A549 (cell line): Measurements from ENCODE around the gene VPS41. TPM values are rescaled to one million over a fixed set of nuclear protein-coding genes. Genes with fewer than 3 reads are reported as not detected.
A peak's percentile ranks its signal among the peaks of the same experiment; 100 is the strongest.

ENCODE experiments used
- ATAC-seq, 2 experiments: fragments of 200-7000 bp in 1 of 2; fragments of >200 bp in 1 of 2; cut with Nextera tagmentation in 1 of 2; cut with Tn5 transposase in 1 of 2; 3 replicates each; pipeline versions ENCODE4 v1.8.0 to v1.9.1; 2018 to 2020; ENCODE audit warnings: mild to moderate bottlenecking in 1 of 2, moderate library complexity in 1 of 2
- CTCF ChIA-PET: fragments of 300-600 bp; sonication (Branson Sonifier 250); formaldehyde crosslinking; extraction: SDS; loops from one replicate; lab custom pipeline; 2021; ENCODE audit warnings: antibody characterized with exemption, inconsistent platforms; lab: Yijun Ruan, JAX
- POLR2A ChIA-PET: fragments of 350-600 bp; formaldehyde crosslinking; extraction: SDS; loops from one replicate; lab custom pipeline; 2021; ENCODE audit warnings: antibody characterized with exemption, inconsistent platforms; lab: Yijun Ruan, JAX
- DNase-seq, 2 experiments: peaks; one replicate each; pipeline versions ENCODE4 v3.0.0 to v3.0.0-alpha.2; 2011 to 2016; ENCODE audit warnings: low read depth in 1 of 2, low spot score in 1 of 2
- FAIRE-seq: peaks from 2 replicates; lab custom pipeline; 2011; peaks lifted over from hg19 to GRCh38; lab: Jason Lieb, UNC
- H3K27ac ChIP-seq, 2 experiments: fragments of >200 bp; sonication (Bioruptor Twin); formaldehyde crosslinking; 3 replicates each; pipeline ENCODE4 v1.5.1; 2016 to 2017
- H3K4me1 ChIP-seq: fragments of >200 bp; sonication (Bioruptor Twin); formaldehyde crosslinking; 3 replicates; pipeline ENCODE4 v1.6.1; 2016
- H3K4me2 ChIP-seq: fragments of >200 bp; sonication (Bioruptor Twin); formaldehyde crosslinking; 3 replicates; pipeline ENCODE4 v1.6.1; 2016
- H3K4me3 ChIP-seq: fragments of >200 bp; sonication (Bioruptor Twin); formaldehyde crosslinking; 3 replicates; pipeline ENCODE4 v1.5.1; 2016
- H3K9me3 ChIP-seq: fragments of >200 bp; sonication (Bioruptor Twin); formaldehyde crosslinking; 3 replicates; pipeline ENCODE4 v1.6.1; 2016
- ATOH8 ChIP-seq: fragments of 250-450 bp; sonication (Bioruptor Pico); IDR thresholded peaks from 2 replicates; pipeline ENCODE4 v1.5.0; 2020; ENCODE audit warnings: low read depth, mild to moderate bottlenecking, moderate library complexity
- BCL3 ChIP-seq: fragments of >200 bp; sonication (Bioruptor Twin); formaldehyde crosslinking; IDR thresholded peaks from 3 replicates; pipeline ENCODE4 v1.6.1; 2016
- BHLHE40 ChIP-seq: IDR thresholded peaks from 2 replicates; pipeline ENCODE4 v1.6.1; 2012; ENCODE audit warnings: low read depth, low read length, inconsistent platforms
- CBX8 ChIP-seq: fragments of 200-600 bp; sonication (generic); IDR thresholded peaks from 2 replicates; pipeline ENCODE4 v1.6.1; 2016
- CHD4 ChIP-seq: fragments of 200-600 bp; sonication (generic); IDR thresholded peaks from 2 replicates; pipeline ENCODE4 v1.6.1; 2016; ENCODE audit warnings: antibody characterized with exemption, mild to moderate bottlenecking, borderline replicate concordance
- CTCF ChIP-seq: fragments of >200 bp; sonication (Bioruptor Twin); formaldehyde crosslinking; IDR thresholded peaks from 3 replicates; pipeline ENCODE4 v1.5.1; 2016
- E2F6 ChIP-seq: IDR thresholded peaks from 2 replicates; pipeline ENCODE4 v1.6.1; 2012; ENCODE audit warnings: low read depth, borderline replicate concordance
- EHF ChIP-seq: fragments of 250-450 bp; sonication (Bioruptor Pico); IDR thresholded peaks from 2 replicates; pipeline ENCODE4 v1.5.0; 2020; ENCODE audit warnings: mild to moderate bottlenecking
- EHMT2 ChIP-seq: fragments of 200-600 bp; sonication (generic); IDR thresholded peaks from 2 replicates; pipeline ENCODE4 v1.6.1; 2016; ENCODE audit warnings: antibody characterized with exemption, low read depth, mild to moderate bottlenecking, moderate library complexity
- FOSB ChIP-seq: fragments of 250-450 bp; sonication (Bioruptor Pico); IDR thresholded peaks from 2 replicates; pipeline ENCODE4 v1.5.0; 2020; ENCODE audit warnings: mild to moderate bottlenecking, moderate library complexity
- FOXS1 ChIP-seq: fragments of 250-450 bp; sonication (Bioruptor Pico); IDR thresholded peaks from 2 replicates; pipeline ENCODE4 v1.5.0; 2020; ENCODE audit warnings: mild to moderate bottlenecking, moderate library complexity
- HDAC2 ChIP-seq: fragments of 200-600 bp; sonication (generic); IDR thresholded peaks from 2 replicates; pipeline ENCODE4 v1.6.1; 2016
- JUNB ChIP-seq: fragments of >200 bp; sonication (Bioruptor Twin); formaldehyde crosslinking; IDR thresholded peaks from 2 replicates; pipeline ENCODE4 v1.6.1; 2016
- KDM5A ChIP-seq: fragments of 200-600 bp; sonication (generic); IDR thresholded peaks from 2 replicates; pipeline ENCODE4 v1.6.1; 2016; ENCODE audit warnings: antibody characterized with exemption, mild to moderate bottlenecking
- MAFK ChIP-seq: fragments of 450-650 bp; IDR thresholded peaks from 2 replicates; pipeline ENCODE4 v1.6.1; 2014; ENCODE audit not compliant: partially characterized antibody
- MAX ChIP-seq: IDR thresholded peaks from 2 replicates; pipeline ENCODE4 v1.6.1; 2012
- MYC ChIP-seq: IDR thresholded peaks from 2 replicates; pipeline ENCODE4 v1.6.1; 2012; ENCODE audit warnings: mild to moderate bottlenecking, inconsistent platforms, low read length, improper control_type of control experiment, borderline replicate concordance
- NFE2L2 ChIP-seq: fragments of 150-350 bp; conservative IDR thresholded peaks from 2 replicates; pipeline ENCODE4 v1.6.1; 2014; ENCODE audit warnings: low read length
- NPAS2 ChIP-seq: fragments of 250-450 bp; sonication (Bioruptor Pico); IDR thresholded peaks from 2 replicates; pipeline ENCODE4 v1.8.0; 2022; ENCODE audit warnings: mild to moderate bottlenecking, moderate library complexity, borderline replicate concordance
- REST ChIP-seq: fragments of 200-600 bp; sonication (generic); IDR thresholded peaks from 2 replicates; pipeline ENCODE4 v1.6.1; 2016; ENCODE audit warnings: antibody characterized with exemption, mild to moderate bottlenecking, moderate library complexity
- SMC3 ChIP-seq: fragments of >200 bp; sonication (Bioruptor Twin); formaldehyde crosslinking; IDR thresholded peaks from 3 replicates; pipeline ENCODE4 v1.6.1; 2018; ENCODE audit warnings: inconsistent platforms
- SREBF2 ChIP-seq: fragments of 450-650 bp; IDR thresholded peaks from 2 replicates; pipeline ENCODE4 v1.6.1; 2014; ENCODE audit warnings: mild to moderate bottlenecking, moderate library complexity
- USF2 ChIP-seq: fragments of 450-650 bp; IDR thresholded peaks from 2 replicates; pipeline ENCODE4 v1.6.1; 2014; ENCODE audit warnings: antibody characterized with exemption
- ZC3H11A ChIP-seq: fragments of 450-650 bp; IDR thresholded peaks from 2 replicates; pipeline ENCODE4 v1.6.1; 2014; ENCODE audit warnings: antibody characterized with exemption, mild to moderate bottlenecking
- WGBS: methylation state at CpG from one replicate; pipeline ENCODE4 v1.1.6; 2017; ENCODE audit errors: missing lambda C conversion rate; 5-methylcytosine and 5-hydroxymethylcytosine counted together
- polyA plus RNA-seq, 4 experiments: library from polyadenylated mRNA; depleted of rRNA in 3 of 4; stranded (reverse); fragments of >200 nt; fragmentation: RNase III in 1 of 4; extraction: RNeasy Plus Mini Kit Qiagen cat#74134 plus additional on column Dnase treatment in 1 of 4; gene quantifications; 2 replicates in 3 of 4; 3 replicates in 1 of 4; pipeline ENCODE4 v1.2.3, GENCODE V29; 2011 to 2017

Gene VPS41
- polyA plus RNA-seq, 2 of the 4 experiments (the other 2 are of a cell fraction) = 24.6 to 59.9 TPM

GRCh38 chr7:38813768-38814167, 95.2 kb downstream of the VPS41 start:
- H3K27ac ChIP-seq = no peak overlapping the region
- POLR2A ChIA-PET = no interaction called here
- TF ChIP-seq MAFK (peak; percentile 76), CBX8 (no peak)
- TF ChIP-seq, all 56 proteins: peak for 1
- no peak for ATAC-seq
- Histone ChIP-seq H3K4me2 (no peak overlapping the region), H3K9me3 (no peaks in the 10 kb centered on the region), H3K4me3 (no peak overlapping the region), H3K4me1 (no peaks in the 10 kb centered on the region)
- CTCF ChIA-PET = interaction anchor here (1.2 kb wide), 1 partner anchor 702 kb away, joined by 3 read pairs; no protein-coding TSS in a partner anchor
- WGBS = 88% methylated on average over 1 of the region's 1 CpG
- FAIRE-seq = no peak
- no peak for DNase-seq

GRCh38 chr7:38806912-38807311, 102.1 kb downstream of the VPS41 start:
- Histone ChIP-seq H3K4me3 (no peak overlapping the region), H3K4me1 (no peaks in the 10 kb centered on the region), H3K9me3 (no peaks in the 10 kb centered on the region), H3K4me2 (no peak overlapping the region), H3K27ac (no peak overlapping the region)
- POLR2A ChIA-PET = interaction anchor here (0.6 kb wide), 1 partner anchor 114 kb away, joined by 6 read pairs; no protein-coding TSS in a partner anchor
- no peak for TF ChIP-seq EHMT2
- TF ChIP-seq USF2 = no peak
- no peak for TF ChIP-seq FOXS1 (CRISPR knock-in tag)
- TF ChIP-seq NPAS2 (CRISPR knock-in tag) = no peak
- TF ChIP-seq MAX = no peak
- no peak for TF ChIP-seq HDAC2
- TF ChIP-seq JUNB = no peak
- TF ChIP-seq MYC = no peak
- TF ChIP-seq ZC3H11A = no peak
- no peak for TF ChIP-seq NFE2L2
- TF ChIP-seq BCL3 = no peak
- ATAC-seq (no peak), DNase-seq (no peak), FAIRE-seq (no peak)
- CTCF ChIA-PET = no interaction called here
- WGBS = 75% methylated on average over 2 of the region's 2 CpGs

- no peak overlapping the region for H3K27ac ChIP-seq
- no peak for FAIRE-seq
- no peak overlapping the region for H3K4me3 ChIP-seq
- no peak for DNase-seq
- H3K4me1 ChIP-seq = no peaks in the 10 kb centered on the region
- TF ChIP-seq ATOH8 = no peak
- no peak for TF ChIP-seq CTCF
- TF ChIP-seq REST = no peak
- TF ChIP-seq E2F6 = no peak
- no peak for TF ChIP-seq SMC3
- no peak for TF ChIP-seq KDM5A
- TF ChIP-seq SREBF2 = no peak
- TF ChIP-seq EHF (CRISPR knock-in tag) = no peak
- TF ChIP-seq FOSB (CRISPR knock-in tag) = no peak
- no peak for TF ChIP-seq BHLHE40
- no peak for TF ChIP-seq CHD4
- WGBS = 79% methylated on average over 4 of the region's 4 CpGs
- CTCF ChIA-PET = interaction anchor here (0.9 kb wide), 1 partner anchor 664 kb away, joined by 3 read pairs; no protein-coding TSS in a partner anchor
- POLR2A ChIA-PET = no interaction called here
- H3K4me2 ChIP-seq = no peak overlapping the region
- ATAC-seq = no peak
- no peaks in the 10 kb centered on the region for H3K9me3 ChIP-seq
Measured at GRCh38 chr7:38801786-38802185, 107.2 kb downstream of the VPS41 start.
